HT1080 (cell line): ENCODE measurements around the gene SRRM3. TPM values are rescaled to one million over a fixed set of nuclear protein-coding genes. Genes with fewer than 3 reads are reported as not detected.
"Not testable (repeated sequence)": the region's sequence is repeated elsewhere in the genome, so short reads cannot be mapped to it uniquely, and the experiment has no call there.

ENCODE experiments used
- DNase-seq: peaks from one replicate; pipeline ENCODE4 v3.0.0-alpha.2; 2015; ENCODE audit warnings: low read depth
- total RNA-seq: library from RNA; depleted of rRNA; stranded (reverse); fragments of >200 nt; shearing (Covaris generic); gene quantifications from 2 replicates; pipeline ENCODE4 v1.2.3, GENCODE V29; 2014

Gene SRRM3
- total RNA-seq, 1 experiment from 2014 or later: 1.4 TPM

DNA sequence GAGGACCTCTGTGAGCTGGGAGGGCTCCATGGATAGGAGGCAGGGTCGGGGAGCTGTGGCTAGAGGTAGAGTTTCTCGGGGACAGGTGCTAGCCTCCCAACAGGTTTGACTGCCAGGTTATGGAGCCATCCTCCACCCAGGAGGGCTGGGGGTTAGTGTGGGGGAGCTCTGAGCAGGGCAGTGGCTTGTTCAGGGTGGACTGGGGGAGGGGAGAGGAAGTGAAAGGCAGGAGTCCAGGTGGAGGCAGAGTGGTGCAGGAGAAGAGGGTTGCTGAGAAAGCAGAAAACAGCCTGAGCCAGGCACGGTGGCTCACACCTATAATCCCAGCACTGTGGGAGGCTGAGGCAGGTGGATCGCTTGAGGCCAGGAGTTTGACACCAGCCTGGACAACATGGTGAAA, 60.2 kb downstream of the SRRM3 start:
- DNase-seq: no peak

DNA sequence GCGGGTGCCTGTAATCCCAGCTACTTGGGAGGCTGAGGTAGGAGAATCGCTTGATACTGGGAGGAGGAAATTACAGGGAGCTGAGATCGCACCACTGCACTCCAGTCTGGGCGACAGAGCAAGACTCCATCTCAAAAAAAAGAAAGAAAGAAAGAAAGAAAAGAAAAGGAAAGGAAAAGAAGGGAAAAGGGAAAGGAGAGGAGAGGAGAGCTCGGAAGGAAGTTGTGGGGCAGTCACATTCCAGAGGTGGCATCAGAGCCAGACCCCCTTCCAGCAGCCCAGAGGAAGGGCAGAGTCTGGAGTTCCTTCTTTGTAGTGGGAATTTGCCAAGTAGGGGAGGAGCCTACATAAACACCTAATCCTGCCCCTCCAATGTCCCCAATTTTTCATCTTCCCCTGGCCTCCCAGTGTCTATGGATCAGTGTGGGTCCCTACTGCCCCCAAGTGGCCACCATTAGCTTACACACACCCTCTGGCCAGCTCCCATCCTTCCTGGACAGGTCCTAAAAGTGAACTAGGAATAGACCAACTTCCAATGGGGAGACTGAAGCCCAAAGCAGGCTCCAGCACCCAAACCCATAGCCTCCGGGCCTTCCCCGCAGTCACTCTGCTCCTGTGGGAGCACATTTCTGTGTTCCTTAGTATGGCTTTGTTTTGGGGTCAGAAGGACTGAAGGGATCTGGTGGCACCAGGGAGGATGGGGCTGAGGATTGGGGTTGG, 61.1 kb downstream of the SRRM3 start:
- DNase-seq: peak; percentile 66

DNA sequence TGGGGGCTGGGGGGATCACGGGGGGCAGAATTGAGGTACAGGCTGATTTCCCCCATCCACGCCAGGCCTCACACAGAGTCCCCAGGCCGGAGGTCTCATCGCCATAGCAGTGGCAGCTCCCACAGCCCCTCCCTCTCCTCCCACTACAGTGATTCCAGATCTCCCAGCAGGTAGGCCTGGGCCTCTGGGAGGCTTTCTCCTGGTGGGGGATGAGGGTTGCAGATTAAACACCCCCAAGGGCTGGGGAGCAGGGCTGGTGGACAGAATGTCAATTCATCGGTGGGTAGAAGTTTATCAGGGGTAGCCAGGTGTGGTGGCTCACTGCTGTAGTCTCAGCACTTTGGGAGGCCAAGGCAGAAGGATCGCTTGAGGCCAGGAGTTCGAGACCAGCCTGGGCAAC, 63.6 kb downstream of the SRRM3 start:
- DNase-seq: no peak

DNA sequence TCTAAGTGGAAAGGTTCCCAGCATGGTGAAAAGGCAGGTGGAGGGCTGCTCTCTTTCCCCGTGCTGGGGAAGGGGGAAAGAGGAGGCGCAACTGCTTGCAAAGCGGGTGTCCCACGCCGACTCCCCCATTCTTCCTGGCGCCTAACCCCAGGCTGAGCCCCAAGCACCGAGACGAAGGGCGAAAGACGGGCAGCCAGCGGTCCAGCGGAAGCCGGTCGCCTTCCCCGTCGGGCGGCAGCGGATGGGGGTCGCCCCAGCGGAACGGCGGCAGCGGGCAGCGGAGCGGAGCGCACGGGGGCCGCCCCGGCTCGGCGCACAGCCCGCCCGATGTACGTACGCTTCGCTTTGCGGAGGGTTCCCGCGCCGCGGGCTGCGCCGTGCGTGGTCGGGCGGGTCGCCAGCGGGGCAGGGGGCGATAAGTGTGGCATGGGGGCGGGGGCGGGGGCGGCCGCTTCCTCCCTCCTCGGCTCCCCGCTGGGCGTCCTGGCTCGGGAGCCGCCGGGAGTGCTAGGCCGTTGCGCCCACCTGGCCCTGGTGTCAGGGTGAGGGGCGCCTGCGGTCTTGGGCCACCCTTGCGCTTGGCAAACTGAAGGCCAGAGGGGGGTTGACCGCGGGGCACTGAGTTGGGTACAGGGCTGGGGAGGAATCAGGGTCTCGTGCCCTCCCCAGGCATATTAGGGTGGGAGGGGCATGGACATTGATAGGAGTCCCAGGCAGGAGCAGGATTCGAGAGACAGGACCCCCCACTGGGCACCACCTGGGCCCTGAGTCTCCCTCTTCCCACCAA, 65.6 kb downstream of the SRRM3 start:
- DNase-seq: no peak

DNA sequence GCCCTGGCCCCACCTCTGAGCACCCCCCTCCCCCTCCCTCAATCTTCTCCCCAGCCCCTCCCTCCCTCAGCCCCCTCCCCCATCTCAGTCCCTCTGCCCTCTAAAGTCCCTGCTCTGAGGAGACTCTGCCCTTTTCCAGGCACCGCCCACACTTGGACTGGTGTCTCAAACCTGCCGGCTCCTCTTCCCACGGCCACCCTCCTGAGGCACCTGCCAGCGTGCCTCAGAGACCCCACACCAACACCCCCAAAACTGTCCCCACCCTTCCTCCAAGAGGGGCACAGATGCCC, 66.1 kb downstream of the SRRM3 start:
- no peak for DNase-seq

DNA sequence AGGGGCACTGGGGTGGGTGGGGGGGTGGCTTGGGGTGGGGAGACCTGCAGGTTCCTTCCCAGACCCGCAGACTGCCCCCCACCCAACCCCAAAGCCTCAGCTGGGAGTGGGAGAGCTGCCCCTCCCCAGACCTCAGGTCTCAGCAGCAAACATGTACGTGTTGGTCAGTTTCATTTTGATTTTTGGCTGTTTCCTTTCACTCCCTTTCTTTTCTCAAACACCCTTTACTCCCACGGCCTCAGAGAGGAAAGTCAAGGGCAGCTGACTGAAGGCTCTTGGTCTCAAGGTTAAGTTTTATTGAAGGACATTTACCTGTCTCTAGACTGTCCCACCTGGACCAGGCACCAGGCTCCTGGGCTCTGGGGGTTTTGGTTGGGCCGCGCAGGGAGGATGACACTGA, 66.7 kb downstream of the SRRM3 start:
- DNase-seq: no peak

DNA sequence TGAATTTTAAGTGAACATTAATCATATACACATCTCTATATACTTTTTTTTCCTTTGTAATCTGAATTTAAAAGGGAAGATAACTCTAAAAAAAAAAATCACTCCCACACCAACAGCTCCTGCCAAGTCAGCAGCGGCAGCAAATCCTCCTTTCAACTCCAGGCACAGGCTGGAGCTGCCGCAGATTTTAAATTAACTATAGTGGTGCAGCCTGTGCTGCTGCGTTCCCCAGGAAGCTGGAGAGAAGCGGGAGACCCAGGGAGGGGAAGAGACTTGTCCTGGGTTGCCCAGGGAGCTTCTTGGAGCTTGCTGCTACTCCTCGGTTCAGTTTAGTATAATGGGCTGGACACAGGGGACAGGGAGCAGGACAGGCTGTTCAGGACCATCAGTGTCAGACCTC, 68.2 kb downstream of the SRRM3 start:
- no peak for DNase-seq

DNA sequence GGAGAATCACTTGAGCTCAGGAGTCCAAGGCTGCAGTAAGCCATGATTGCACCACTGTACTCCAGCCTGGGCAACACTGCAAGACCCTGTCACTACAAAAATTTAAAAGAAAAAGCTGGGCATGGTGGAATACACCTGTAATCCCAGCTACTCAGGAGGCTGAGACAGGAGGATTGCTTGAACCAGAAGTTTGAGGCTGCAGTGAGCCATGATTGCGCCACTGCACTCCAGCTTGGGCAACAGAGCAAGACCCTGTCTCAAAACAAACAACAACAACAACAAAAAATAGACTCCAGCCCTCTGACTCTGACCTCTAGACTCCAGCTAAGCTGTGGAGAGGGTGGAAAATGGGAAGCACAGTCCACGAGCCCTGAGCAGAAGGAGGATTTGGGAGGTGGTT, 69.7 kb downstream of the SRRM3 start:
- not testable (repeated sequence) for DNase-seq

DNA sequence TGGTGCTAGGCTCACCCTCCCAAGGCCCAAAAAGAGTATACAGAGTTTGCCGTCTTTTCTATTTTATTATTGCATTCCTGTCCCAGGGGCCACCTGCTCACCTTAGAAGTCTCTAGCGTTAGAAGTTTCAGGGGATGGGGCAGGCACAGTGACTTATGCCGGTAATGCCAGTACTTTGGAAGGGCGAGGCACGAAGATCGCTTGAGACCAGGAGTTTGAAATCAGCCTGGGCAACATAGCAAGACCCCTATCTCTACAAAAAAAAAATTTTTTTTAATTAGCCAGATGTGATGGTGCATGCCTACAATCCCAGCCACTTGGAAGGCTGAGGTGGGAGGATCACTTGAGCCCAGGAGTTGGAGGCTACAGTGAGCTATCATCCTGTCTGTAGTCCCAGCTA, 70.4 kb downstream of the SRRM3 start:
- DNase-seq: no peak

DNA sequence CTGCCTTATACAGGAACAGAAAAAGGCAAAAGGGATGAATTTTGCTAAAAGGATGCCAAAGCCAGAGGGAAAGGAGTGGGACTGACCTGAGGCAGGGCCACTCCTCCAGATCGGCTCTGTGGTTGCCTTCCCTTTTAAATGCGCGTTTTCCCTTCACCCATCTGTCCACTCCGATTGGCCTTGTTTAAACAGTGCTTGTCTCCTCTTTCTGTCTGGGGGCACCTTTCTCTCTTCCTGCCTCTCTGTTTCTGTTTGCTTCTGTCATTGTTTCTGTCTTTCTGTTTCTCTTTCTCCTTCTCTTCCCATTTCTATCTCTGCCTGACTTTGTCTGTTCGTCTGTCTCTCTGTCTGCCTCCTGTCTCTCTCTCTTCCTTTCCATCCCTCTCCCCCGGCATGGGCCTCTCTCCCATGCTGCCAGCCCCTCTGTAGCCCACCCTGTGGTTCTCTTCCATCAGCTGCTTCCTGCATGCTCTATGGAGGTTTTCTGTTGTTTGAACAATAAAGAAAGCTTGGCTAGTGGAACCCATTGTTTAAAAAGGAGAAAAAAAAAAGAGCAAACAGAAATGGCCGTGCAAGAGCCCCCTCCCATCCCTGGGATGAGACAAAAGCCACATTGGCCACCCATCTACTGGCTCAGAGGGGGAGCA, 71.3 kb downstream of the SRRM3 start:
- DNase-seq: no peak

DNA sequence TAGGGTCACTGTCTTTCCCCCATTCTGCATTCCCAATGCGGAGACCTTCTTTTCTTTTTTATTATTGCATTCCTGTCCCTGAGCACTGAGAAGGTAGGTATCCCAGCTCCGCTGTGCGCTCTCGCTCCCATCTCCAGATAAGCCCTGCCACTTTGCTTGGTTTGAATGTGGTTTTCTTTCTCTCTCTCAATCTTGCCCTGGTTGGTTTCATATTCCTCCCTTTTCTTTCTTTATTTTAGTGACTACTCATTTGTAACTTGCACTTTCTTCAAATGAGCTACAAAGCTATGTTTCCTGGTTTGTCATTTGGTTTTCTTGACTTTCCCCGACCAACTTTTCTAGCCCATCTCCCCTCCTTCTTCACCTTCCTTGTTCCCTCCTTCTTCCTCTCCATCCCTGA, 71.8 kb downstream of the SRRM3 start:
- no peak for DNase-seq

DNA sequence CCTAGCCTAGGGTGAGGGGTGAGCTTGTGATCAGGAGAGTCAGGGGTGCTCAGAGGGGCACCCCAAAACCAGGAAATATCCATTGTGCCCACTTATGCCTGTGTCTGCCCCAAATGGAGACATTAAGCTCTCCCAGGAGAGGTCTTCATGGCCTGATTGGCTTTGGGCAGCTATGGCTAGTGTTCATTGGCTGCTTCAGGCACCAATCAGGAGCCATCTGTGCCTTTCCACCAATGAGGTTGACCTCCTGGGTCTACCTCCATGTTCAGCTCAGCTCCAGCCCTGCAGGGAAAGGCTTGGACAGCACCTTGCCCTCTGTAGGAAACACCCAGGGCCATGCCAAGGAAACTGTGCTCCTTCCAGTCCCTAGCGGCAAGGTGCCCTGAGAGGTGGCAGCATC, 76.8 kb downstream of the SRRM3 start:
- peak; percentile 13 for DNase-seq

DNA sequence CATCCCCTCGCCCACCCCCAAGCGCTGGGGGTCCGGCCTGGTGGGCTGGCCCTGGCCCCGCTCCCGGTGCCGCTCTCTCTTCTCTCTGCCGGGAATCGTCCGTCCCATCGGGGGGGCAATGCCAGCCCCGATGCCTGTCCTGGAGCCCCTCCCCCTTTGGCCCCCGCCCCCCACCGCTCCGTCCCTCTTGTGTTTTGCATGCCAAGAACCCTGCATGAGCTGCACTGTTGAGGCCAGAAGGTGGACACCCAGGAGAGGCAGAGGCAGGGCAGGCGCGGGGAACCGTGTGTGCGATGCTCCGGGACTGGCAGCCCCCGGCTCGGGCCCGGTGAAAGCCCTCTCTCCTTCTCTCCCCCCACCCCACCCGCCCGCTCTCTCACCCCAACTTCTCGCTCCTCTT, 78.7 kb downstream of the SRRM3 start:
- no peak for DNase-seq

DNA sequence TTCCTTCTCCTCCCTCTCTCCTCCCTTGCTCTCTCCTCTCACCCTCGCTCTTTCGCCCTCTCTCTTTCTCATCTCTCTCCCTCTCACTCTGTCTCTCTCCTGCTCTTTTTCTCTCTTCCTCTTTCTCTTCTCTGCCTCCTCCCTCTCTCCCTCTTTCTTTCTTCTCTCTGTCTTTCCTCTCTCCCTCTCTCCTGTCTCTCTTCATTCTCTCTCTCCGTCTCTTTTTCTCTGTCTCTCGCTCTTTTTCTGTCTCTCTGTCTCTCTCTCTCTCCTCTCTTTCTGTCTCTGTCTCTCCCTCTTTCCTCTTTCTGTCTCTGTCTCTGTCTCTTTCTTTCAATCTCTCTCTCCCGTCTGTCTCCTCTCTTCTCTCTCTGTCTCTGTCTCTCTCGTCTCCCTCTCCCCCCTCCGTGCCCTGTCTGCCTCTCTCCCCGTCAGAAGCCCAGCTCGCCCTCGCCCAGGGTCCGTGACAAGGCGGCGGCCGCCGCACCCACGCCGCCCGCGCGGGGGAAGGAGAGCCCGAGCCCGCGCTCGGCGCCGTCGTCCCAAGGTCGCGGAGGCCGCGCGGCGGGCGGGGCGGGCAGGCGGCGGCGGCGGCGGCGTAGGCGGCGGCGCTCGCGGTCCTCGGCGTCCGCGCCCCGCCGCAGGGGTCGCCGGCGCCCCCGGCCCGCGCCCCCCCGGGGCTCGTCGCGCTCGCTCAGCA, 79.5 kb downstream of the SRRM3 start:
- DNase-seq: no peak

DNA sequence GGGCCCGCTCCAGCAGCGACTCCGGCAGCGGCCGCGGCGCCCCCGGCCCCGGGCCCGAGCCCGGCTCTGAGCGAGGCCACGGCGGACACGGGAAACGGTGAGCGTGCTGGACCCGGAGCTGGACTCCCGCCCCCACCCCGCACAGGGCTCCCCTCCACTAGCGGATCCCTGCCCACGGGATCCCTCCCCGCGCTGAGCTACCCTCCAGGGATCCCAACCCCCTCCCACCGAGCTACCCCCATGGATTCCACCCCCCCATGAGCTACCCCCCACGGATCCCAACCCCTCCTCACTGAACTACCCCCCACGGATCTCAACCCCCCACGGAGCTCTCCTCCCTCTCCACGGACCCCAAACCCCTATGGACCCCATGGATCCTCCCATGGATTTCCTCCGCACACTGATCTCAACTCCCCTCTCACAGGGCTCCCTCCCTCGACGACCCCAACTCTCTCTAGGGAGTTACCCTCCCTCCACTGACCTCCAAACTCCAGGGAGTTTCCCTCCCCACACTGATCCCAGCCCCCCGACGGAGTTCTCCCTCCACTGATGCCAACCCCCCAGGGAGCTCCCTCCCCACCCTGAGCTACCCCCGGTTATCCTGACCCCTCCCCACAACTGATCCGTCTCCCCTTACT, 80.1 kb downstream of the SRRM3 start:
- no peak for DNase-seq

DNA sequence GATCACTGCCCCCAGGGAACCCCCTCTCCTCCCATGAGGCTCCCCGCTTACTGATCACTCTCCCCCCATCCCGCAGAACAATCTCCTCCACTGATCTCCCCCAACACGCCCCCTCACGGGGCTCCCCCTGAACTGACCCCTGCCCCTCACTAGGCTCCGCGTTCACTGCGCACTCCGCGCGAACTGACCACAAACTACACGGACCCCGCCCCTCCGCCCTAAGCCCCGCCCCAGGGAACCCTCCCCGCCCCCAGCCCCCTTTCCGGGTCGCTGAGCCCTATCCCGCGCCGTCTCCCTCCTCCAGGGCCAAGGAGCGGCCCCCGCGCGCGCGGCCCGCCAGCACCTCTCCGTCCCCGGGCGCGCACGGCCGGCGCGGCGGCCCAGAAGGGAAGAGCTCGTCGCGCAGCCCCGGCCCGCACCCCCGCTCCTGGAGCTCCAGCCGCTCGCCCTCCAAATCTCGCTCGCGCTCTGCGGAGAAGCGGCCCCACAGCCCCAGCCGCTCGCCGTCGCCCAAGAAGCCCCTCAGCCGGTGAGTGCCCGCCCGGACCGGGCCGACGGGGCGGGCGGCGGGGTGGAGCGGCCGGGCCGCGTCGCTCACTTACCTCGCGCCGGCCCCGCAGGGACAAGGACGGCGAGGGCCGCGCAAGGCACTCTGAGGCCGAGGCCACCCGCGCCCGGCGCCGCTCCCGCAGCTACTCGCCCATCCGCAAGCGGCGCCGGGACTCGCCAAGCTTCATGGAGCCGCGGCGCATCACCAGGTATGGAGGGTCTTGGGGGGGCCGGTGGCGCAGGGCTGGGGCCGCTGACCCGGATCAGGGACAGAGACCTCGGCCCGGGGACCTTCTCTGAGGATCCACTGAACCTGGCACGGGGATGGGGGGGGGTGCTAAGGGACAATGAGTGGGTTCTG, 80.9 kb downstream of the SRRM3 start:
- no peak for DNase-seq

DNA sequence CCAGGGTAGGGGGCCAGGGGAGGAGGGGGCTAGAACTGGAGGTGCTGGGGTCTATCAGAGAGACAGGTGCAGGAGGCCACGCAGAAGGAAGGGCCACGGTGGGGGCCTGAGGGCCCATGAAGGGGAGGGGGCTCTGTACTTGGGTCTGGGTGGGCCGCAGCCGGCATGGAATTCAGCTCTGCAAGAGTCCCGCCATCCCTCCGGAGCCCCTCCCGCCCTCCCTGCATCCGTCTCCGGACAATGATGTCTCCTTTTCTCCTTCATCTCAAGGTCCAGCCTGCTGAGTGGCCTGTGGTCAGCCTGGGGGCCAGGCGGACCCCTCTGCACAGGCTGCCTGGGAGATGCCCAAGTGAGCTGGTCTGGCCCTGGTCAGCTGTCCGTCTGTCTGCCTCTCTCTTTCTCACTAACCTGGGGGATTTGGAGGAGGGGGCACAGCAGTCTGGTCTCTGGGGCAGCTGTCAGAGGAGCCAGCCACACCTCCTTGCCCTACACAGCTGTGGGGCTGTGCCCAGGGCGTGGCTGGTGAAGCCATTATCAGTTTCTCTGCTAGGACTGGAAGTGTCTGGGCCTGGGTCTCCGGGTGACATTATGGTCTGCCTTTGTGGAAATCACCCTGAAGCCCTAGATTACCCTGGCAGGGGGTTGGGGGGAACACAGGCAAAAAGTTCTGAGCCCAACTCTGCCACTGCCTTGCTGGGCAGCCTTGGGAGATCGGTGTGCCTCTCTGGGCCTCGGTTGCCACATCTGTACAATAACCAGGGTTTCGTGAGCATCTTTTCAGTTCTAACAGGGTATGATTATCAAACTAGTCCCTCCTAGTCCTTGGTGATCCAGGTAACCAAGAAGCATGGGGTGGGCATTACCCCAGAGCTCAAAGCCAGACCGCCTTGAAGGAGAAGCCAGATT, 81.8 kb downstream of the SRRM3 start:
- DNase-seq: no peak

DNA sequence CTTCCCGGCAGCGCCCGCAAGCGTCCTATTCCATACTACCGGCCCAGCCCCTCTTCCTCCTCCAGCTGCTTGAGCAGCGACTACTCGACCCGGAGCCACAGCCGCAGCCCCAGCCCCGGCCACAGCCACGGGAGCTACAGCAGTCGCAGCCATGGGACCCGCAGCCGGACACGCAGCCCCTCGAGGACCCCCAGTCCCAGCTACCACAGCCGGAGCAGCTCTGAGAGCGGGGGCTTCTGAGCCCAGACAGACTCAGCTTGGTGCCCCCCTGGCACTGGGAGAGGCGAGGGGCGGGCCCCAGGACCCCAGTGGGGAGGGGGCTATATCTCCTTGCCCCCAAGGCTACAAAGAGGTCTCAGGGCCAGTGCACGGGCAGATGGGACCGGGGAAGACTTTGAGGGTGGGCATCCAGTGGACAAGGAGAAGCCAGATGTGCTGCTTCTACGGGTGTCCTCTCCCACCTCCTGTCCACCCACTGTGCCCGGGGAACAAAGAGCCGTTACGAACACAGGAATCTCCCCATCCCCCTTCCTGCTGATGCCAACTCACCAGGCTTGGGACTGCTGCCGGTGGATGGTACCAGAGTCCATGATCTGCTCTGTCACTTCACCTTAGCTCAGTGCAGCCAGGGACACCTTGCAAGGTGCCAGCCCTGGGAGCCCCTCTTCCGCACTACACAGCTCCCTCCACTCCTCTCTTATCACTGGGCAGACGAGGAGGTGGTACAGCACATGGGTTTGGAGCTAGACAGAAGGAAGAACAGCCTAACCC, 84.1 kb downstream of the SRRM3 start:
- no peak for DNase-seq
